Hepatocyte (in vitro differentiated cells): Measurements from ENCODE around the gene FCRLB.
"Not testable (repeated sequence)": the region's sequence is repeated elsewhere in the genome, so short reads cannot be mapped to it uniquely, and the experiment has no call there.

Experiments used
- EZH2 ChIP-seq: fragments of 200-600 bp; sonication (generic); IDR thresholded peaks from 2 replicates; pipeline ENCODE4 v1.6.1; 2016; ENCODE audit warnings: antibody characterized with exemption, mild to moderate bottlenecking, borderline replicate concordance
- EZH2phosphoT487 ChIP-seq: fragments of 200-600 bp; sonication (generic); IDR thresholded peaks from one replicate; pipeline ENCODE4 v1.6.1; 2018; ENCODE audit warnings: antibody characterized with exemption, mild to moderate bottlenecking, low read depth, moderate library complexity; ENCODE audit not compliant: unreplicated experiment, severe bottlenecking
- TF ChIP-seq, protein P1 (sequence below): fragments of 200-600 bp; sonication (generic); IDR thresholded peaks from 2 replicates; pipeline ENCODE4 v1.5.1; 2016; ENCODE audit warnings: antibody characterized with exemption, mild to moderate bottlenecking; ENCODE audit not compliant: poor library complexity

DNA sequence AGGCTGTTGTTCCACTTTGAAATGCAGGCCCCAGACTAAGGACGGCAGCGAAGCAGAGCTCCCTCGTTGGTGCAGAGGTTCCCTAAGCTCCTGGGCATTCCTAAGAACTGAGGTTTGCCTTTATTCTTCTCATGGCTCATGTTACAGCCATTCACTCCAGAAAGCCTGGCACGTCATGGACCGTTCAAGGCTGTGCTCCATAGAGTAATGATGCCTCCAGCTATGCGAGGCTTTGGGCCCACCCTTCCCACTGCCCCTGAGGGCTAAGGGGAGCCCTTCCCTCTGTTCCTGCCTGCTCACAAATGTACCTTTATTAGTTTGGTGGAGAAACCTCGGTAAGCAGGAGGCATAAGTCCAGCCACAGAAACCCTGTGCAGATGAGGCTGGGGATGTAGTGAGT, 47.9 kb upstream of the FCRLB start:
- TF ChIP-seq, protein P1, sequence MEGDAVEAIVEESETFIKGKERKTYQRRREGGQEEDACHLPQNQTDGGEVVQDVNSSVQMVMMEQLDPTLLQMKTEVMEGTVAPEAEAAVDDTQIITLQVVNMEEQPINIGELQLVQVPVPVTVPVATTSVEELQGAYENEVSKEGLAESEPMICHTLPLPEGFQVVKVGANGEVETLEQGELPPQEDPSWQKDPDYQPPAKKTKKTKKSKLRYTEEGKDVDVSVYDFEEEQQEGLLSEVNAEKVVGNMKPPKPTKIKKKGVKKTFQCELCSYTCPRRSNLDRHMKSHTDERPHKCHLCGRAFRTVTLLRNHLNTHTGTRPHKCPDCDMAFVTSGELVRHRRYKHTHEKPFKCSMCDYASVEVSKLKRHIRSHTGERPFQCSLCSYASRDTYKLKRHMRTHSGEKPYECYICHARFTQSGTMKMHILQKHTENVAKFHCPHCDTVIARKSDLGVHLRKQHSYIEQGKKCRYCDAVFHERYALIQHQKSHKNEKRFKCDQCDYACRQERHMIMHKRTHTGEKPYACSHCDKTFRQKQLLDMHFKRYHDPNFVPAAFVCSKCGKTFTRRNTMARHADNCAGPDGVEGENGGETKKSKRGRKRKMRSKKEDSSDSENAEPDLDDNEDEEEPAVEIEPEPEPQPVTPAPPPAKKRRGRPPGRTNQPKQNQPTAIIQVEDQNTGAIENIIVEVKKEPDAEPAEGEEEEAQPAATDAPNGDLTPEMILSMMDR = not testable (repeated sequence)
- not testable (repeated sequence) for TF ChIP-seq EZH2phosphoT487, EZH2
